IMR-90 (cell line): Measurements from ENCODE around the gene IL23R. TPM values are rescaled to one million over a fixed set of nuclear protein-coding genes. Genes with fewer than 3 reads are reported as not detected.

Source experiments
- ATAC-seq: fragments of 200-7000 bp; cut with Tn5 transposase; 2 replicates; pipeline ENCODE4 v1.9.1; 2020; ENCODE audit warnings: low read depth, mild to moderate bottlenecking, moderate library complexity
- BruUV-seq: library from RNA; stranded (reverse); fragments of 400-500 nt; replicated peaks from 2 replicates; lab custom pipeline; 2021; lab: Mats Ljungman, UMichigan
- CTCF ChIA-PET: fragments of 300-600 bp; formaldehyde crosslinking; extraction: SDS; loops from one replicate; lab custom pipeline; 2021; ENCODE audit warnings: antibody characterized with exemption; lab: Yijun Ruan, JAX
- POLR2A ChIA-PET: fragments of 300-600 bp; sonication (Branson Sonifier 250); formaldehyde crosslinking; loops from one replicate; lab custom pipeline; 2022; ENCODE audit warnings: antibody characterized with exemption; ENCODE audit not compliant: unreplicated experiment; lab: Charles Lee
- DNase-seq: peaks from one replicate; pipeline ENCODE4 v3.0.0; 2013
- H2AFZ ChIP-seq: replicated peaks from 2 replicates; pipeline ENCODE3; 2013; ENCODE audit warnings: low read length, mild to moderate bottlenecking; ENCODE audit not compliant: poor library complexity
- H2AK5ac ChIP-seq: 2 replicates; pipeline ENCODE4 v1.6.1; 2013; ENCODE audit warnings: low read depth, low read length, inconsistent platforms
- H2AK9ac ChIP-seq: replicated peaks from 2 replicates; pipeline ENCODE3; 2013; ENCODE audit warnings: mild to moderate bottlenecking, low read depth, low read length, moderate library complexity; ENCODE audit not compliant: poor library complexity
- H2BK120ac ChIP-seq: 2 replicates; pipeline ENCODE4 v1.6.1; 2013; ENCODE audit warnings: low read depth, low read length, inconsistent platforms
- H2BK15ac ChIP-seq: 3 replicates; pipeline ENCODE4 v1.6.1; 2013; ENCODE audit warnings: low read depth, low read length, inconsistent platforms
- H2BK20ac ChIP-seq: 2 replicates; pipeline ENCODE4 v1.6.1; 2013; ENCODE audit warnings: low read depth, mild to moderate bottlenecking, inconsistent platforms, low read length, moderate library complexity
- H2BK5ac ChIP-seq: 2 replicates; pipeline ENCODE4 v1.6.1; 2013; ENCODE audit warnings: mild to moderate bottlenecking, low read depth, low read length, inconsistent platforms; ENCODE audit not compliant: poor library complexity, severe bottlenecking
- H3K14ac ChIP-seq: replicated peaks from 2 replicates; pipeline ENCODE4 v1.6.1; 2013; ENCODE audit warnings: low read depth, low read length, inconsistent platforms
- H3K18ac ChIP-seq: 2 replicates; pipeline ENCODE4 v1.6.1; 2013; ENCODE audit warnings: low read depth, low read length, control low read depth
- H3K23ac ChIP-seq: 2 replicates; pipeline ENCODE4 v1.6.1; 2013; ENCODE audit warnings: low read depth, low read length, inconsistent platforms
- H3K27ac ChIP-seq: 2 replicates; pipeline ENCODE4 v1.5.1; 2013; ENCODE audit warnings: mild to moderate bottlenecking, control low read depth, low read length; ENCODE audit not compliant: insufficient read depth
- H3K27me3 ChIP-seq: 2 replicates; pipeline ENCODE4 v1.6.1; 2013; ENCODE audit warnings: low read length; ENCODE audit not compliant: control insufficient read depth, insufficient read depth
- H3K36me3 ChIP-seq: 2 replicates; pipeline ENCODE4 v1.6.1; 2013; ENCODE audit warnings: low read length, mixed read lengths; ENCODE audit not compliant: control insufficient read depth, insufficient read depth
- H3K4ac ChIP-seq: 2 replicates; pipeline ENCODE4 v1.6.1; 2013; ENCODE audit warnings: low read depth, low read length, inconsistent platforms
- H3K4me1 ChIP-seq: 2 replicates; pipeline ENCODE4 v1.6.1; 2013; ENCODE audit warnings: low read length, mixed read lengths; ENCODE audit not compliant: control insufficient read depth, insufficient read depth
- H3K4me2 ChIP-seq: 2 replicates; pipeline ENCODE4 v1.6.1; 2013; ENCODE audit warnings: low read depth, mild to moderate bottlenecking, control low read depth, low read length, moderate library complexity
- H3K4me3 ChIP-seq: 2 replicates; pipeline ENCODE4 v1.5.1; 2013; ENCODE audit warnings: low read depth, mild to moderate bottlenecking, control low read depth, low read length, moderate library complexity; ENCODE audit not compliant: insufficient read depth
- H3K56ac ChIP-seq: 2 replicates; pipeline ENCODE4 v1.6.1; 2013; ENCODE audit warnings: low read length, inconsistent platforms; ENCODE audit not compliant: insufficient read depth; ENCODE audit errors: extremely low read depth
- H3K79me1 ChIP-seq, 2 experiments: 2 replicates each; pipeline ENCODE4 v1.6.1; 2013; ENCODE audit warnings: low read length in 2 of 2, inconsistent platforms in 1 of 2, low read depth in 1 of 2
- H3K9ac ChIP-seq: 2 replicates; pipeline ENCODE4 v1.6.1; 2013; ENCODE audit warnings: low read depth, low read length, control low read depth
- H3K9me1 ChIP-seq: 2 replicates; pipeline ENCODE4 v1.6.1; 2013; ENCODE audit warnings: low read length, inconsistent platforms; ENCODE audit not compliant: insufficient read depth
- H3K9me3 ChIP-seq: 2 replicates; pipeline ENCODE4 v1.6.1; 2013; ENCODE audit warnings: low read length; ENCODE audit not compliant: control insufficient read depth, insufficient read depth
- H4K20me1 ChIP-seq: 2 replicates; pipeline ENCODE4 v1.6.1; 2013; ENCODE audit warnings: low read length, inconsistent platforms; ENCODE audit not compliant: insufficient read depth
- H4K5ac ChIP-seq: 2 replicates; pipeline ENCODE4 v1.6.1; 2013; ENCODE audit warnings: mild to moderate bottlenecking, low read depth, low read length, control low read depth
- H4K8ac ChIP-seq, 2 experiments: 2 replicates each; pipeline ENCODE4 v1.6.1; 2013; ENCODE audit warnings: low read depth in 2 of 2, low read length in 2 of 2, control low read depth in 1 of 2, inconsistent platforms in 1 of 2
- H4K91ac ChIP-seq: 2 replicates; pipeline ENCODE4 v1.6.1; 2013; ENCODE audit warnings: low read depth, low read length, inconsistent platforms; ENCODE audit not compliant: insufficient read depth
- CEBPB ChIP-seq: IDR thresholded peaks from 2 replicates; pipeline ENCODE4 v1.6.1; 2012; ENCODE audit warnings: low read depth, low read length, improper control_type of control experiment
- MXI1 ChIP-seq: IDR thresholded peaks from 2 replicates; pipeline ENCODE4 v1.6.1; 2012; ENCODE audit warnings: low read depth, mild to moderate bottlenecking, low read length, moderate library complexity, borderline replicate concordance
- POLR2A ChIP-seq: IDR thresholded peaks from 2 replicates; pipeline ENCODE4 v1.6.1; 2012; ENCODE audit warnings: mild to moderate bottlenecking, low read depth, low read length
- RAD21 ChIP-seq: IDR thresholded peaks from 2 replicates; pipeline ENCODE4 v1.6.1; 2012; ENCODE audit warnings: low read length, improper control_type of control experiment
- RCOR1 ChIP-seq: IDR thresholded peaks from 2 replicates; pipeline ENCODE4 v1.6.1; 2012; ENCODE audit warnings: mild to moderate bottlenecking, low read length, improper control_type of control experiment; ENCODE audit not compliant: insufficient replicate concordance
- USF2 ChIP-seq: fragments of 150-350 bp; IDR thresholded peaks from 2 replicates; pipeline ENCODE4 v1.6.1; 2017; ENCODE audit warnings: mild to moderate bottlenecking, antibody characterized with exemption, low read length, low read depth
- WGBS, 2 experiments: methylation state at CpG; one replicate each; pipeline versions ENCODE4 v1.1.5 to v1.1.7; 2013; ENCODE audit warnings: missing lambda C conversion rate in 2 of 2; ENCODE audit not compliant: insufficient read length in 1 of 2; ENCODE audit errors: extremely low coverage in 2 of 2; 5-methylcytosine and 5-hydroxymethylcytosine counted together
- dilution Hi-C: fragments of 300-500 bp; cut with HindIII; formaldehyde crosslinking; loops from one replicate; pipeline ENCODE4 v1.14.3; 2018; ENCODE audit warnings: low sequenced_read_pairs; ENCODE audit not compliant: unreplicated experiment
- in situ Hi-C: fragments of 300-500 bp; cut with MboI; formaldehyde crosslinking; loops from 3 replicates; pipeline ENCODE4 v1.14.3; 2019; ENCODE audit warnings: low sequenced_read_pairs, inconsistent platforms, mixed read lengths
- intact Hi-C: fragments of 100-400 bp; cut with micrococcal nuclease; formaldehyde crosslinking; loops from 2 replicates; pipeline ENCODE4 v1.10.0; 2022
- polyA plus RNA-seq, 3 experiments: library from polyadenylated mRNA; depleted of rRNA; stranded (reverse); fragments of >200 nt; gene quantifications; 2 replicates each; pipeline ENCODE4 v1.2.3, GENCODE V29; 2012; ENCODE audit warnings: low replicate concordance in 1 of 3
- total RNA-seq: library from RNA; depleted of rRNA; stranded (reverse); fragments of >200 nt; gene quantifications from 2 replicates; pipeline ENCODE4 v1.2.3, GENCODE V29; 2012
- TF ChIP-seq, protein P1 (sequence below): fragments of 150-350 bp; IDR thresholded peaks from 2 replicates; pipeline ENCODE4 v1.6.1; 2016; ENCODE audit warnings: low read depth, mild to moderate bottlenecking, low read length, moderate library complexity, borderline replicate concordance
- TF ChIP-seq, protein P2 (sequence below): conservative IDR thresholded peaks from 2 replicates; pipeline ENCODE4 v1.5.1; 2012; ENCODE audit warnings: mild to moderate bottlenecking, low read depth, low read length, improper control_type of control experiment

The IL23R gene
- total and polyA plus RNA-seq, 2 of the 4 experiments (the other 2 are of a cell fraction), result not detected

DNA sequence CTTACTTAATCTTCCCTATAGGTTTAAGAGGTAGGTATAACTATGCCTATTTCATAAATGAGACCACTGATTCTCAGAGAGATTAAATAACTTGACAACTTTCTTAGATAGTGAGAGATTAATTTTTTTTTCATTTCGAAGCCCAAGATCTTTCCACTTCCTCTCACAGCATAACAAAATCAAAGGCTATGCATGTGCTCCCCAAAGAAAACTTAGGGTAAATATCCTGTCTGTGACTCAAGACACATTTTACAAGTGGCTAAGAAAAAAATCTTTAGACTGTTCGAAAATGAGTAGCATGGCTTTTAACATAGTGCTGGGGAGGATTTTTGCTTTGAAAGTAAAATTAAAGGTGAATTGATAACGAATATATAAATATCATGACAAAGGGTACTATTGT lies 23.3 kb upstream of the IL23R start:
- Histone ChIP-seq H3K79me1 (no peaks in the 10 kb centered on the region), H2AK5ac (no peak overlapping the region), H2BK120ac (no peak overlapping the region), H2AK9ac (no peak overlapping the region), H4K91ac (no peak overlapping the region), H4K5ac (no peak overlapping the region), H2BK15ac (no peak overlapping the region), H3K14ac (no peak overlapping the region), H2AFZ (no peak overlapping the region), H3K27me3 (no peaks in the 10 kb centered on the region), H3K4me2 (no peak overlapping the region), H3K18ac (no peak overlapping the region), H3K56ac (no peak overlapping the region), H4K20me1 (no peaks in the 10 kb centered on the region), H3K36me3 (no peaks in the 10 kb centered on the region), H3K4ac (no peak overlapping the region), H2BK20ac (no peak overlapping the region), H3K4me1 (no peaks in the 10 kb centered on the region), H3K23ac (no peak overlapping the region), H3K9me3 (no peaks in the 10 kb centered on the region), H3K9ac (no peak overlapping the region), H2BK5ac (no peak overlapping the region), H3K9me1 (no peaks in the 10 kb centered on the region), H3K27ac (no peak overlapping the region), H3K4me3 (no peak overlapping the region), H4K8ac (no peak overlapping the region)
- dilution Hi-C loops, result no loop called here
- no peak for TF ChIP-seq RAD21
- TF ChIP-seq, protein P1, sequence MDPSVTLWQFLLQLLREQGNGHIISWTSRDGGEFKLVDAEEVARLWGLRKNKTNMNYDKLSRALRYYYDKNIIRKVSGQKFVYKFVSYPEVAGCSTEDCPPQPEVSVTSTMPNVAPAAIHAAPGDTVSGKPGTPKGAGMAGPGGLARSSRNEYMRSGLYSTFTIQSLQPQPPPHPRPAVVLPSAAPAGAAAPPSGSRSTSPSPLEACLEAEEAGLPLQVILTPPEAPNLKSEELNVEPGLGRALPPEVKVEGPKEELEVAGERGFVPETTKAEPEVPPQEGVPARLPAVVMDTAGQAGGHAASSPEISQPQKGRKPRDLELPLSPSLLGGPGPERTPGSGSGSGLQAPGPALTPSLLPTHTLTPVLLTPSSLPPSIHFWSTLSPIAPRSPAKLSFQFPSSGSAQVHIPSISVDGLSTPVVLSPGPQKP, result no peak
- no peak for TF ChIP-seq POLR2A
- TF ChIP-seq, protein P2, sequence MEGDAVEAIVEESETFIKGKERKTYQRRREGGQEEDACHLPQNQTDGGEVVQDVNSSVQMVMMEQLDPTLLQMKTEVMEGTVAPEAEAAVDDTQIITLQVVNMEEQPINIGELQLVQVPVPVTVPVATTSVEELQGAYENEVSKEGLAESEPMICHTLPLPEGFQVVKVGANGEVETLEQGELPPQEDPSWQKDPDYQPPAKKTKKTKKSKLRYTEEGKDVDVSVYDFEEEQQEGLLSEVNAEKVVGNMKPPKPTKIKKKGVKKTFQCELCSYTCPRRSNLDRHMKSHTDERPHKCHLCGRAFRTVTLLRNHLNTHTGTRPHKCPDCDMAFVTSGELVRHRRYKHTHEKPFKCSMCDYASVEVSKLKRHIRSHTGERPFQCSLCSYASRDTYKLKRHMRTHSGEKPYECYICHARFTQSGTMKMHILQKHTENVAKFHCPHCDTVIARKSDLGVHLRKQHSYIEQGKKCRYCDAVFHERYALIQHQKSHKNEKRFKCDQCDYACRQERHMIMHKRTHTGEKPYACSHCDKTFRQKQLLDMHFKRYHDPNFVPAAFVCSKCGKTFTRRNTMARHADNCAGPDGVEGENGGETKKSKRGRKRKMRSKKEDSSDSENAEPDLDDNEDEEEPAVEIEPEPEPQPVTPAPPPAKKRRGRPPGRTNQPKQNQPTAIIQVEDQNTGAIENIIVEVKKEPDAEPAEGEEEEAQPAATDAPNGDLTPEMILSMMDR, result no peak
- TF ChIP-seq USF2, result no peak
- TF ChIP-seq MXI1, result no peak
- no peak for TF ChIP-seq CEBPB
- TF ChIP-seq RCOR1, result no peak
- intact Hi-C loops, result no loop called here
- ChIA-PET CTCF (no interaction called here), POLR2A (no interaction called here)
- BruUV-seq, result no TSS peak
- WGBS, 2 experiments, result 100% methylated on average over 1 of the region's 3 CpGs; no CpG with 5 or more reads in 1 of the 2 experiments
- ATAC-seq (no peak), DNase-seq (no peak)
- in situ Hi-C loops, result no loop called here
